HCT116 (cell line): ENCODE measurements around the gene SMC1B.

Source experiments
- POLR2A ChIP-seq: IDR thresholded peaks from 2 replicates; pipeline ENCODE4 v1.7.0; 2011; ENCODE audit warnings: borderline replicate concordance; ENCODE audit not compliant: insufficient read depth, insufficient read length; ENCODE audit errors: extremely low read depth
- POLR2AphosphoS5 ChIP-seq: IDR thresholded peaks from 2 replicates; pipeline ENCODE4 v1.6.1; 2011; ENCODE audit warnings: mild to moderate bottlenecking, low read depth, low read length, moderate library complexity
- ZNF274 ChIP-seq: fragments of 200-500 bp; sonication (Bioruptor generic); IDR thresholded peaks from 2 replicates; pipeline ENCODE4 v1.6.1; 2014; ENCODE audit warnings: mild to moderate bottlenecking, low read depth, low read length, inconsistent platforms
- TF ChIP-seq, protein P1 (sequence below), 3 experiments: fragments of 200-600 bp in 1 of 3; sonication (generic) in 1 of 3; IDR thresholded peaks in 2 of 3; conservative IDR thresholded peaks in 1 of 3; 2 replicates each; pipeline ENCODE4 v1.5.1; 2012 to 2017; ENCODE audit warnings: low read depth in 2 of 3, low read length in 2 of 3, antibody characterized with exemption in 1 of 3, borderline replicate concordance in 1 of 3, control low read depth in 1 of 3, mild to moderate bottlenecking in 1 of 3, mixed read lengths in 1 of 3, mixed run types in 1 of 3, moderate library complexity in 1 of 3; ENCODE audit not compliant: insufficient read depth in 1 of 3

DNA sequence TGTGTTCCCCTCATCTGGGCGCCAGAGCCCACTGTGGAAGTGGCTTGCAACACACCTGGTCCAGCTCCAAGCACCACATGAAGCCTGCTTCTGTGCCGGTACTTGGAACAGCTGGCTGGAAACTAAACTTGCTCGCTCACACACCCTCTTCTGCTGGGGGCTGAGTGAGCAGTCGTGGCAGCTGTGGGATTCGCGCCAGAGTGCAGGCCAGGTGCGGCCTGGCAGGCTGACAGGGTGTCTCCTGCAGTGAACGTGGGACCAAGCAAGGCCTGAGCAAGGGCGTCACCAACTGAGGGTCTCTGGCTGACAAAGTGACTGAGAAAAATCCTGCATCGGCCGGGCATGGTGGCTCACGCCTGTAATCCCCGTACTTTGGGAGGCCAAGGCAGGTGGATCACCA lies 15.2 kb downstream of the SMC1B start:
- TF ChIP-seq POLR2A (no peak), ZNF274 (no peak), POLR2AphosphoS5 (no peak)
- TF ChIP-seq, protein P1, sequence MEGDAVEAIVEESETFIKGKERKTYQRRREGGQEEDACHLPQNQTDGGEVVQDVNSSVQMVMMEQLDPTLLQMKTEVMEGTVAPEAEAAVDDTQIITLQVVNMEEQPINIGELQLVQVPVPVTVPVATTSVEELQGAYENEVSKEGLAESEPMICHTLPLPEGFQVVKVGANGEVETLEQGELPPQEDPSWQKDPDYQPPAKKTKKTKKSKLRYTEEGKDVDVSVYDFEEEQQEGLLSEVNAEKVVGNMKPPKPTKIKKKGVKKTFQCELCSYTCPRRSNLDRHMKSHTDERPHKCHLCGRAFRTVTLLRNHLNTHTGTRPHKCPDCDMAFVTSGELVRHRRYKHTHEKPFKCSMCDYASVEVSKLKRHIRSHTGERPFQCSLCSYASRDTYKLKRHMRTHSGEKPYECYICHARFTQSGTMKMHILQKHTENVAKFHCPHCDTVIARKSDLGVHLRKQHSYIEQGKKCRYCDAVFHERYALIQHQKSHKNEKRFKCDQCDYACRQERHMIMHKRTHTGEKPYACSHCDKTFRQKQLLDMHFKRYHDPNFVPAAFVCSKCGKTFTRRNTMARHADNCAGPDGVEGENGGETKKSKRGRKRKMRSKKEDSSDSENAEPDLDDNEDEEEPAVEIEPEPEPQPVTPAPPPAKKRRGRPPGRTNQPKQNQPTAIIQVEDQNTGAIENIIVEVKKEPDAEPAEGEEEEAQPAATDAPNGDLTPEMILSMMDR (IDR thresholded peaks at IDR 0.05 in 2 of 3, conservative IDR thresholded peaks at IDR 0.05 in 1 of 3; ENCODE audit: borderline replicate concordance in 1 of 3, insufficient read depth in 1 of 3, low read depth in 2 of 3, low read length in 2 of 3) = no peak
